T47D (cell line): Measurements from ENCODE around the gene CREB5.
A peak's percentile ranks its signal among the peaks of the same experiment; 100 is the strongest.

Experiments
- DNase-seq, 2 experiments: peaks; one replicate each; pipeline versions ENCODE4 v3.0.0 to v3.0.0-alpha.2; 2011 to 2012; ENCODE audit warnings: low read depth in 1 of 2, low spot score in 1 of 2
- JUND ChIP-seq: IDR thresholded peaks from 2 replicates; pipeline ENCODE4 v1.6.1; 2012; ENCODE audit warnings: low read depth
- in situ Hi-C: cut with HindIII; loops from 2 replicates; pipeline ENCODE4 v1.10.0; 2016; ENCODE audit warnings: low sequenced_read_pairs, low pct_unique_long_range_greater_than_20kb

CREB5 gene

DNA sequence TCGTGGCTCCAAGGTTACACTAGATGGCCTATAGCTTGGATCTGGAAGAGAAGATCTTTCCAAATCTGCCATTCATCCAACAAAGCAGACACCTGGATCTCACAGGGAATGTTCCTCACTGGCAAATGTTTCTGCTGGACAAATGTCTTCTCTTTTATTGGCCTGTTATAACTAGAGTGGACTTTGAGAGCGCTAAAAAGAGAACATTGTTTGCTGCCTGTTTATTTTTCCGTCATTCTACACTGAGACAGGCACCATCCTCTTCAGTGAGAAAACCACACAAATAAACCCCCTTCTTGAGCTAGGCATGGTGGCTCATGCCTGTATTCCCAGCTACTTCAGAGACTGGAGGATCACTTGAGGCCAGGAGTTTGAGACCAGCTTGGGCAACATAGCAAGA lies 206.9 kb downstream of the CREB5 start:
- in situ Hi-C loops: no loop called here
- no peak for TF ChIP-seq JUND
- no peak for DNase-seq

- no peak for TF ChIP-seq JUND
- in situ Hi-C loops: no loop called here
- DNase-seq: no peak
These were observed 209.1 kb downstream of the CREB5 start for GRCh38 chr7:28621369-28621841.

DNA sequence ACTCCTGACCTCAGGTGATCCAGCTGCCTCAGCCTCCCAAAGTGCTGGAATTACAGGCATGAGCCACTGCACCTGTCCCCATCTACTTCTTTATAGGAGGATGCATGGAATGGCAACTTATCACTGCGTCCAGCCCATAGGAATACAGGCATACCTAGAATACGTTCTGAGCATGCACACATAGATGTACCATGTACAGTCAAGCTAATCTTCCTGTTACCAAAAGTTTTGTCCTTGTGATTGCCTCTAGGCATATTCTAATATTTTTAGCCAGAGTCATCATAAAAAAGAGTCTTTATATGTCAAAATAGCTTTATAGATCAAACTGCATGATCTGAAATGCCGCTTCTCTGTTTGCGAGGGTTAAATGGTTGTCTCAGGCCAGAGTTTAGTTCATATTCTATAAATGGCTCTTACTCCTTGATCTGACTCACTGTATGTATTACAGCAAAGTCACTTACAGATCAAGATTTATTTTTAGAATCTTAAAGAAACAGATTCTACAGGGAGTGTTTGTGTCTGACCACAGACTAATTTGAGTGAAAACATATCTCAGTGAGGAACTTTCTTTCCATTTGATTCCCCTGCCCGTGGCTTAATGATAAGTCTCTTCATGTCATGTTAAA lies 210.9 kb downstream of the CREB5 start:
- in situ Hi-C loops: no loop called here
- no peak for DNase-seq
- no peak for TF ChIP-seq JUND

- no peak for TF ChIP-seq JUND
- peak in 1 of 2 experiments; percentile 13 for DNase-seq
- in situ Hi-C loops: no loop called here
These were observed 211.5 kb downstream of the CREB5 start for GRCh38 chr7:28623863-28624262.

DNA sequence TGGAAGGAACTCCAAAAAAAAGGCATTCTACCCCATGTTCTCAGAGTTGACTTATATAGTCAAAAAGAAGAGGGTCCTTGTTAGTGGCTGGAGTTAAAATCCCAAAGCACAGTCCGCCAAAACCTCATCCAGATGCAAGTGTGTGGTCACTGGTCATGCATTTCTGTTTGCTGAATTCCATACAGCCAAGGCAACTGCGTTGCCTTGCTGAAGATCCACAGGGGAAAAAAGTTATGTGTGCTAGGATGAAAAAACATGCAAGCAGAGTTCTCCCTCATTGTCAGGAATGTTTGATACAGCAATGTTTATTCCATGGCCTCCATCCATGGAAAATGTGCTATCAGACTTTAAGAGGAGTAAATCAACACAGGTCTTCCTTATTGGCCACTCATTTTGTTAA lies 213.1 kb downstream of the CREB5 start:
- in situ Hi-C loops: no loop called here
- no peak for TF ChIP-seq JUND
- DNase-seq: no peak

DNA sequence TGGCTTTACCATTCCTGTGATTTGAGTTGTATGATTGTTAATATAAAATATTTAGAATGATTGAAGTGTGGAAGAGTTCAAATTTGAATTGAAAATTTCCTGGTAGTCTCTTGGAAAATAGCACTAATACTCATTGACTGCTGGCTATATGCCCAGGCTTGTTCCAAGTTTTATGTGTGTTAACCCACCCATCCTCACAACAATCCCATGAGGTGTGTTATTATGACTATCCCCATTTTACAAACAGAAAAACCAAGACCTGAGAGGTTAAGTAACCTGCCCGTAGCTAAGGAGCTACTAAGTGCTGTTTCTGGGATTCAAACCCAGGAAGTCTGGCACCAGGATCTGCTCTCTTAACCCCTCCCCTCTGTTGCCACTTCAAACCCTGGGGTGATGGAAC lies 213.9 kb downstream of the CREB5 start:
- DNase-seq: no peak
- no peak for TF ChIP-seq JUND
- in situ Hi-C loops: no loop called here

DNA sequence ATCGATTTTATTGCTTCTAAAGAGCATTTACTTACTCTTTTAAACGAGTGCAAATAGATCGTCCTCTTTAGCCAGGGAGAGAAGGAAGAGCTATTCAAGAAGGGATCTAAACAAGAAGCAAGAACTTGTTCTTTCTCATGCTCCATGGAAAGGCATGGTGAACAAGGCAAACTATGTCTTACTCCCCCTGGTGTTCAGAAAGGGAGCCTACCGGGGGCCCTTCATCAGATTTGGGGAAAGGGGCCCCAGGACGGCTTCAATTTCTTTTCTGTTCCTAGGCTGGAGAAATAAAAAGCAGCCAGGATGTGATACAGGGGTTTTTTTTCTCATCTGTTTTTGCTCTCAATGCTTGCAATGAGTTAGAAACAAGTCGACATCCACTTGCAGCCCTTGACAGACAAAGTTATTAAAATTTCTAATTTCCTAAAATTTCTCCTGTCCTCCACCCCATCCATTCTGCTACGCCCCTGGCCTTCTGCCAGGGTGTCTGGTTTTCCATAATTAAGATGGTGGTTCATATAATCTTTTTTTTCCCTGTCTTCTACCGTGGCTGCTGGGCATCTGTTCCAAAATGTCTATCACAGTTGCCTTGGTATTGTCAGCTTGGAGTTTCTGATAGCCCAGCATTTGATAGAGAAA lies 214.4 kb downstream of the CREB5 start:
- in situ Hi-C loops: no loop called here
- peak; percentile 31 to 71 for DNase-seq
- TF ChIP-seq JUND: no peak

GRCh38 chr7:28627263-28627653 lies 214.9 kb downstream of the CREB5 start:
- TF ChIP-seq JUND: no peak
- no peak for DNase-seq
- in situ Hi-C loops: no loop called here

DNA sequence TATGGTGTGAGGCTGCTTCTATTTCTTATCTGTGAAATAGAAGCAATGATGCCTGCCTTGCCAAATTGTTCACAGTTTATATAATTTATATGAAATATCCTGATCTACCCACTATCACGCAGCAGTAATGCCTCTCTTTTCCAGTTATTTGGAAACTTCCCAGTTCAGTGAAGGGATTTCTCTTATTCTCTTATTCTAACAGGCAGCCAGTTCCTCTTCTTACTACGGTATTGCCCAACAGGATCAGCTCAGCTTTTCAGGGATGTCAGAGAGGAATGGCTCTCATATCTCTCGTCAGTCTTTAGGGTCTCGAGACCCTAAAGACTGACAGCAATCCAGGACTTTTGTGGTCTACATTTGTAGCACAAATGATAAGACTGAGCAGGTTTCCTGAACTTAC lies 215.6 kb downstream of the CREB5 start:
- TF ChIP-seq JUND: no peak
- DNase-seq: no peak
- in situ Hi-C loops: no loop called here

GRCh38 chr7:28629216-28629842 lies 217.0 kb downstream of the CREB5 start:
- DNase-seq: no peak
- in situ Hi-C loops: no loop called here
- no peak for TF ChIP-seq JUND

- TF ChIP-seq JUND: no peak
- in situ Hi-C loops: no loop called here
- DNase-seq: no peak
These were observed 218.0 kb downstream of the CREB5 start for GRCh38 chr7:28630350-28630749.

DNA sequence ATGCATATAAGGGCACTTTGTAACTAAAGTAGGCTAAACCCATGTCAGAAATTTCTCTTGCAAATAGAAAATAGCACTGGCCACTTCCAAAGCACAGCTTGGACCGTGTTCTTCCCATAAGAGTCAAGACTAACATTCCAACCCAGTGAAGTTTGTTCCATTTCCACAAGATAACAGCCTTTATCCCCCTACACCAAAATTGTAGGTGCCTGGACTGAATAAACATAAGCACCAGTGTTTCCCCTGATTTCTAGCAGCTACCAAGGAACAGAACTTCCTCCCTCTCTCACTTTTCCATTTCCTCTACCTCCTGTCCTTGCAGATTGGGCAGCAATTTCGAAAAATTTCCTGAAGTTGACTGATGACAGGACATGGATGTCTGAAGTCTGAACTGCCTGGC lies 219.7 kb downstream of the CREB5 start:
- in situ Hi-C loops: no loop called here
- no peak for TF ChIP-seq JUND
- no peak for DNase-seq

GRCh38 chr7:28638914-28639313 lies 226.6 kb downstream of the CREB5 start:
- TF ChIP-seq JUND: no peak
- DNase-seq: no peak
- in situ Hi-C loops: no loop called here
